ENCODE results near the gene PNPLA3.

Gene PNPLA3

GRCh38 chr22:43881091-43882061 is 42.2 kb upstream of the PNPLA3 start:
- Histone ChIP-seq H3K79me2 (ENCODE audit: control insufficient read depth, low read length) (no peaks in the 10 kb centered on the region), H3K27ac (ENCODE audit: low read depth, low read length) (no peak overlapping the region), H4K20me1 (ENCODE audit: control insufficient read depth, insufficient read depth, low read depth, low read length) (no peaks in the 10 kb centered on the region), H3K4me3 (ENCODE audit: low read length) (no peak overlapping the region), H3F3A (ENCODE audit: control insufficient read depth, insufficient read depth) (no peaks in the 10 kb centered on the region), H3K4me1 (ENCODE audit: control insufficient read depth, low read length) (peaks cover 8% of the 10 kb centered on the region), H3K27me3 (ENCODE audit: control insufficient read depth, low read length) (no peaks in the 10 kb centered on the region), H3K4me2 (ENCODE audit: low read length) (no peak overlapping the region), H3K36me3 (ENCODE audit: control insufficient read depth, low read length) (no peaks in the 10 kb centered on the region), H3K9me3 (ENCODE audit: control insufficient read depth, insufficient read depth, low read length) (no peaks in the 10 kb centered on the region), H3K9me2 (replicated peaks; ENCODE audit: control insufficient read depth, low read length) (no peaks in the 10 kb centered on the region)
- TF ChIP-seq EZH2phosphoT487 (IDR thresholded peaks at IDR 0.05; ENCODE audit: borderline replicate concordance, low read length), result no peak
- TF ChIP-seq CTCF (IDR thresholded peaks at IDR 0.05; ENCODE audit: low read depth, low read length, poor library complexity, severe bottlenecking), result no peak

GRCh38 chr22:43882122-43882767 is 41.4 kb upstream of the PNPLA3 start:
- Histone ChIP-seq H3K36me3 (ENCODE audit: control insufficient read depth, low read length) (no peaks in the 10 kb centered on the region), H3K27me3 (ENCODE audit: control insufficient read depth, low read length) (no peaks in the 10 kb centered on the region), H3K4me1 (ENCODE audit: control insufficient read depth, low read length) (peaks cover 8% of the 10 kb centered on the region), H3K4me3 (ENCODE audit: low read length) (no peak overlapping the region), H3K4me2 (ENCODE audit: low read length) (no peak overlapping the region), H3K9me2 (replicated peaks; ENCODE audit: control insufficient read depth, low read length) (no peaks in the 10 kb centered on the region), H4K20me1 (ENCODE audit: control insufficient read depth, insufficient read depth, low read depth, low read length) (no peaks in the 10 kb centered on the region), H3K9me3 (ENCODE audit: control insufficient read depth, insufficient read depth, low read length) (no peaks in the 10 kb centered on the region), H3K79me2 (ENCODE audit: control insufficient read depth, low read length) (no peaks in the 10 kb centered on the region), H3F3A (ENCODE audit: control insufficient read depth, insufficient read depth) (no peaks in the 10 kb centered on the region), H3K27ac (ENCODE audit: low read depth, low read length) (no peak overlapping the region)
- TF ChIP-seq EZH2phosphoT487 (IDR thresholded peaks at IDR 0.05; ENCODE audit: borderline replicate concordance, low read length) (no peak), CTCF (IDR thresholded peaks at IDR 0.05; ENCODE audit: low read depth, low read length, poor library complexity, severe bottlenecking) (no peak)

- no peaks in the 10 kb centered on the region for H3K27me3 ChIP-seq (ENCODE audit: control insufficient read depth, low read length)
- H3K36me3 ChIP-seq (ENCODE audit: control insufficient read depth, low read length), result no peaks in the 10 kb centered on the region
- TF ChIP-seq EZH2phosphoT487 (IDR thresholded peaks at IDR 0.05; ENCODE audit: borderline replicate concordance, low read length) (no peak), CTCF (IDR thresholded peaks at IDR 0.05; ENCODE audit: low read depth, low read length, poor library complexity, severe bottlenecking) (peak; percentile 95)
- no peaks in the 10 kb centered on the region for H4K20me1 ChIP-seq (ENCODE audit: control insufficient read depth, insufficient read depth, low read depth, low read length)
- H3K79me2 ChIP-seq (ENCODE audit: control insufficient read depth, low read length), result no peaks in the 10 kb centered on the region
- H3F3A ChIP-seq (ENCODE audit: control insufficient read depth, insufficient read depth), result no peaks in the 10 kb centered on the region
- no peak overlapping the region for H3K4me3 ChIP-seq (ENCODE audit: low read length)
- no peaks in the 10 kb centered on the region for H3K9me3 ChIP-seq (ENCODE audit: control insufficient read depth, insufficient read depth, low read length)
- peaks cover 8% of the 10 kb centered on the region for H3K4me1 ChIP-seq (ENCODE audit: control insufficient read depth, low read length)
- no peak overlapping the region for H3K27ac ChIP-seq (ENCODE audit: low read depth, low read length)
- no peak overlapping the region for H3K4me2 ChIP-seq (ENCODE audit: low read length)
- no peaks in the 10 kb centered on the region for H3K9me2 ChIP-seq (replicated peaks; ENCODE audit: control insufficient read depth, low read length)
Observed at GRCh38 chr22:43883012-43883661, 40.5 kb upstream of the PNPLA3 start.
